Calu3 (cell line): ENCODE data around the gene CMTM2. TPM values are rescaled to one million over a fixed set of nuclear protein-coding genes. Genes with fewer than 3 reads are reported as not detected.
"Not testable (repeated sequence)": the region's sequence is repeated elsewhere in the genome, so short reads cannot be mapped to it uniquely, and the experiment has no call there.

ENCODE experiments used
- BruUV-seq: library from RNA; stranded (reverse); fragments of 400-500 nt; replicated peaks from 2 replicates; lab custom pipeline; 2021; lab: Mats Ljungman, UMichigan
- CTCF ChIA-PET: fragments of 300-600 bp; sonication (Branson Sonifier 250); formaldehyde crosslinking; loops from one replicate; lab custom pipeline; 2022; ENCODE audit warnings: antibody characterized with exemption; lab: Charles Lee
- DNase-seq: peaks from one replicate; pipeline ENCODE4 v3.0.0; 2022
- H3K27ac Mint-ChIP-seq: one replicate; pipeline ENCODE4 v1.8.0; 2022; ENCODE audit warnings: mixed read lengths; ENCODE audit not compliant: unreplicated experiment
- H3K27me3 Mint-ChIP-seq: one replicate; pipeline ENCODE4 v1.8.0; 2022; ENCODE audit warnings: mixed read lengths; ENCODE audit not compliant: unreplicated experiment
- H3K36me3 Mint-ChIP-seq: one replicate; pipeline ENCODE4 v1.8.0; 2022; ENCODE audit warnings: mild to moderate bottlenecking, moderate library complexity, mixed read lengths; ENCODE audit not compliant: insufficient read depth, unreplicated experiment
- H3K4me1 Mint-ChIP-seq: one replicate; pipeline ENCODE4 v1.8.0; 2022; ENCODE audit warnings: mild to moderate bottlenecking, low read depth, mixed read lengths; ENCODE audit not compliant: unreplicated experiment
- H3K4me3 Mint-ChIP-seq: one replicate; pipeline ENCODE4 v1.8.0; 2022; ENCODE audit warnings: mild to moderate bottlenecking, low read depth, moderate library complexity, mixed read lengths; ENCODE audit not compliant: unreplicated experiment
- H3K9me3 Mint-ChIP-seq: one replicate; pipeline ENCODE4 v1.8.0; 2022; ENCODE audit warnings: low read depth, mixed read lengths; ENCODE audit not compliant: unreplicated experiment
- intact Hi-C: fragments of 100-400 bp; cut with micrococcal nuclease; formaldehyde crosslinking; loops from one replicate; pipeline ENCODE4 v1.10.0; 2022; ENCODE audit not compliant: unreplicated experiment
- total RNA-seq: library from RNA; stranded (reverse); gene quantifications from 2 replicates; pipeline ENCODE4 v1.2.3, GENCODE V29; 2022
- TF ChIP-seq, protein P1 (sequence below): fragments of 200-600 bp; IDR thresholded peaks from one replicate; pipeline ENCODE4 v1.8.0; 2022; ENCODE audit warnings: antibody characterized with exemption; ENCODE audit not compliant: unreplicated experiment

CMTM2 gene
- total RNA-seq, 1 experiment from 2014 or later = 0.92 TPM

DNA sequence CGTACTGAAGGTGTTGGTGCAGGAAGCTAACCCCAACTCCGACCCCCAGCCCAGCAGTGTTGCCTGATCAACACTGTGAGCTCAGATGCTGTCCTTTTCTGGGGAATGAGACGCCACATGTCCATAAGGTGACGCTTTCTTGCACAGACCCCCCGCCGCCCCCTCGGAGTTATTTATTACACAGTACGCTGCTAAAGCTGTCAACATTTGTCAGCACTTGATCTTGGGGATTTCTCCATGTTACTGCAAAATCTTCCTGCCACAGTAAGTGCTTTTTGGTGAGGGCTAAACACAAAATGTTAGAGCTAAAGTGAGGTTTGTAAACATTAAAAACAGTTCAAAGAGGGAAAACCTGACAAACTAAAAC, 41.1 kb downstream of the CMTM2 start:
- Mint-ChIP-seq H3K4me3 (no peak overlapping the region), H3K27me3 (no peaks in the 10 kb centered on the region), H3K9me3 (no peaks in the 10 kb centered on the region), H3K36me3 (peaks cover 15% of the 10 kb centered on the region), H3K4me1 (no peaks in the 10 kb centered on the region), H3K27ac (no peak overlapping the region)
- CTCF ChIA-PET = no interaction called here
- no TSS peak for BruUV-seq
- no peak for DNase-seq
- TF ChIP-seq, protein P1, sequence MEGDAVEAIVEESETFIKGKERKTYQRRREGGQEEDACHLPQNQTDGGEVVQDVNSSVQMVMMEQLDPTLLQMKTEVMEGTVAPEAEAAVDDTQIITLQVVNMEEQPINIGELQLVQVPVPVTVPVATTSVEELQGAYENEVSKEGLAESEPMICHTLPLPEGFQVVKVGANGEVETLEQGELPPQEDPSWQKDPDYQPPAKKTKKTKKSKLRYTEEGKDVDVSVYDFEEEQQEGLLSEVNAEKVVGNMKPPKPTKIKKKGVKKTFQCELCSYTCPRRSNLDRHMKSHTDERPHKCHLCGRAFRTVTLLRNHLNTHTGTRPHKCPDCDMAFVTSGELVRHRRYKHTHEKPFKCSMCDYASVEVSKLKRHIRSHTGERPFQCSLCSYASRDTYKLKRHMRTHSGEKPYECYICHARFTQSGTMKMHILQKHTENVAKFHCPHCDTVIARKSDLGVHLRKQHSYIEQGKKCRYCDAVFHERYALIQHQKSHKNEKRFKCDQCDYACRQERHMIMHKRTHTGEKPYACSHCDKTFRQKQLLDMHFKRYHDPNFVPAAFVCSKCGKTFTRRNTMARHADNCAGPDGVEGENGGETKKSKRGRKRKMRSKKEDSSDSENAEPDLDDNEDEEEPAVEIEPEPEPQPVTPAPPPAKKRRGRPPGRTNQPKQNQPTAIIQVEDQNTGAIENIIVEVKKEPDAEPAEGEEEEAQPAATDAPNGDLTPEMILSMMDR = no peak
- intact Hi-C loops = no loop called here

DNA sequence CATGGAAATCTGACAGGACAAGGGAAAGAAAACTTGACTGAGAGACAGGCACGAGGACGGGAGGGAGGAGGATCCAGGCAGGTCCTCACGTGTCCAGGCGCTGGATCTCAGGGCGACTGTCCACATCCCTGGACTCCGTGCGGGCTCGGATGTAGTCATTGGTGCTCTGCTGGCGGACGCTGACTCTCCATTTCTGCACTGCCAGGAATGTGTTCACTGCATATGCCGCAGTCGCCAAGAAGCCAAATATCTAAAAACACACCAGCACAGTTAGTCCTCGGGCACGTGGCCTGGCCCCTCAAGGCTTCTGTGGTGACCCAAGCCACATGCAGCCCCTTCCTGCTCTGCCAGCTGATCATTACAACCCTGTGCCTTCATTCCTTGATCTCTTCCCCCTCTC, 42.7 kb downstream of the CMTM2 start:
- TF ChIP-seq, protein P1 = no peak
- Mint-ChIP-seq H3K9me3 (no peaks in the 10 kb centered on the region), H3K36me3 (peaks cover 5% of the 10 kb centered on the region), H3K4me1 (no peaks in the 10 kb centered on the region), H3K4me3 (no peak overlapping the region), H3K27me3 (no peaks in the 10 kb centered on the region), H3K27ac (no peak overlapping the region)
- no peak for DNase-seq
- BruUV-seq = no TSS peak
- CTCF ChIA-PET = no interaction called here
- intact Hi-C loops = no loop called here

DNA sequence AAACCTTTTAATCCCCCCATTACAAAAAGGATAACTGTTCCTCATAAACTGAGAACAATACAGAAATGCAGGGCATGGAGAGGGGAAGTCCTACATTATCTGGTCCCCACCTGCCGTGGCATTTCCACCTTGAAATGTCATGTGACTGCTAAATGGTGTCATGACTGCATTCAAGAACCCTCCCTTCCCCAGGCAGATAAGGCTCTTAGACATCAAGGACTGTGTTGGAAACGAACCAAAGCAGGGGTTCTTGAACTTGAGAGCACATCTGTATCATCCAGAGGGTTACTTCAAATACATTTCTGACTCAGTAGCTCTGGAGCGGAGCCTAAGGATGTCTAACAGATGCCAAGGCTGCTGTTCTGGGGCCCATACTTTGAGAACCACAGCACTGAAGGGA, 43.6 kb downstream of the CMTM2 start:
- no TSS peak for BruUV-seq
- no peak overlapping the region for H3K4me3 Mint-ChIP-seq

DNA sequence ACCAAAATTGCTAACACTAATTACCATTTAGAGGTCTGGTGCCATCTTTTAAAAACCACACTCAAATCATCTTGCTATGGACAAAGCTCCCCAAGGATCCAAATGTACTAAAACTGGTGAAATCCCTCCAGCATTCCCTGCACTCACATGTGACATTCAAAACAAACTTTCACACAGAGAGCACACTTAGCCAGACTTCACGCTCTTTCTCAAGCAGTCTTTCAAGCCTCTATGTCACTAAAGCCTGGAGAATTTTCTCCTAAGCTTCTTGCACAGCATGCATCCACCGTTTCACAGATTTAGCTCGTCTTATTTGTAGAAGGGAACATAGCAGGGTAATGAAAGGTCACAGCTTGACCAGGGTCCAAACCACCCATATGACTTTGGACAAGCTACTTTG, 44.5 kb downstream of the CMTM2 start:
- CTCF ChIA-PET = interaction anchor here (1.4 kb wide), 1 partner anchor 15 kb away, joined by 4 read pairs; no protein-coding TSS in a partner anchor
- no TSS peak for BruUV-seq
- Mint-ChIP-seq H3K27me3 (no peaks in the 10 kb centered on the region), H3K4me1 (peaks cover 9% of the 10 kb centered on the region), H3K4me3 (no peak overlapping the region), H3K27ac (no peak overlapping the region), H3K9me3 (no peaks in the 10 kb centered on the region), H3K36me3 (peaks cover 5% of the 10 kb centered on the region)
- TF ChIP-seq, protein P1 = no peak
- no peak for DNase-seq
- intact Hi-C loops = no loop called here

More for the DNA sequence above, 43.6 kb downstream of the CMTM2 start:
- intact Hi-C loops = no loop called here
- peaks cover 5% of the 10 kb centered on the region for H3K36me3 Mint-ChIP-seq
- peaks cover 7% of the 10 kb centered on the region for H3K4me1 Mint-ChIP-seq
- H3K27me3 Mint-ChIP-seq = no peaks in the 10 kb centered on the region
- CTCF ChIA-PET = no interaction called here
- TF ChIP-seq, protein P1 = no peak
- H3K27ac Mint-ChIP-seq = no peak overlapping the region
- no peak for DNase-seq
- H3K9me3 Mint-ChIP-seq = no peaks in the 10 kb centered on the region

DNA sequence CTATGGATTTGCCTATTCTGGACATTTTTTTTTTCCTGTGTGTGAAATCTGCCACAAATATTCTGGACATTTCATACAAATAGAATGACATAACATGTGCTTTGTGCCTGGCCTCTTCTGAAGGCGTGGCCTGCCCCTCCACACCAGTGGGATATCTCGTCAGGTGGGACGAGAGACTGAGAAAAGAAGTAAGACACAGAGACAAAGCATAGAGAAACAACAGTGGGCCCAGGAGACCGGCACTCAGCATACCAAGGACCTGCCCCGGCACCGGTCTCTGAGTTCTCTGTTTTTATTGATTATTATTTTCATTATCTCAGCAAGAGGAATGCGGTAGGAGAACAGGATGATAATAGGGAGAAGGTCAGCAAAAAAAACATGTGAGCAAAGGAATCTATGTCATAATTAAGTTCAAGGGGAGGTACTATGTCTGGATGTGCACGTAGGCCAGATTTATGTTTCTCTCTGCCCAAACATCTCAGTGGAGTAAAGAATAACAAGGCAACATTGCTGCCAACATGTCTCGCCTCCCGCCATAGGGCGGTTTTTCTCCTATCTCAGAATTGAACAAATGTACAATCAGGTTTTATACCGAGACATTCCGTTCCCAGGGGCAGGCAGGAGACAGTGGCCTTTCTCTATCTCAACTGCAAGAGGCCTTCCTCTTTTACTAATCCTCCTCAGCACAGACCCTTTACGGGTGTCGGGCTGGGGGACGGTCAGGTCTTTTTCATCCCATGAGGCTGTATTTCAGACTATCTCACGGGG, 48.5 kb downstream of the CMTM2 start:
- CTCF ChIA-PET, BruUV-seq: not testable (repeated sequence)

More for the DNA sequence above, 48.5 kb downstream of the CMTM2 start:
- peaks cover 12% of the 10 kb centered on the region for H3K36me3 Mint-ChIP-seq
- DNase-seq, H3K4me1 Mint-ChIP-seq, H3K27ac Mint-ChIP-seq, intact Hi-C loops, H3K9me3 Mint-ChIP-seq, H3K27me3 Mint-ChIP-seq, H3K4me3 Mint-ChIP-seq: not testable (repeated sequence)
